A549 (cell line): Measurements from ENCODE around the gene FOXC2.

Experiments
- CHD2 ChIP-seq: fragments of 150-350 bp; IDR thresholded peaks from 2 replicates; pipeline ENCODE4 v1.6.1; 2014; ENCODE audit warnings: low read length; ENCODE audit not compliant: partially characterized antibody
- CTCF ChIP-seq: fragments of >200 bp; sonication (Bioruptor Twin); formaldehyde crosslinking; IDR thresholded peaks from 3 replicates; pipeline ENCODE4 v1.5.1; 2016
- EP300 ChIP-seq, 2 experiments: fragments of >200 bp; sonication (Bioruptor Twin); formaldehyde crosslinking; IDR thresholded peaks; 2 replicates in 1 of 2; 3 replicates in 1 of 2; pipeline ENCODE4 v1.6.1; 2016 to 2017
- JUN ChIP-seq, 2 experiments: fragments of >200 bp; sonication (Bioruptor Twin); formaldehyde crosslinking; IDR thresholded peaks; 2 replicates in 1 of 2; 3 replicates in 1 of 2; pipeline ENCODE4 v1.6.1; 2016 to 2017
- KDM1A ChIP-seq: fragments of 200-600 bp; sonication (generic); IDR thresholded peaks from 2 replicates; pipeline ENCODE4 v1.6.1; 2016; ENCODE audit warnings: low read depth, mild to moderate bottlenecking
- MYC ChIP-seq: IDR thresholded peaks from 2 replicates; pipeline ENCODE4 v1.6.1; 2012; ENCODE audit warnings: mild to moderate bottlenecking, inconsistent platforms, low read length, improper control_type of control experiment, borderline replicate concordance
- TP53 ChIP-seq: fragments of 250-450 bp; sonication (Bioruptor Pico); IDR thresholded peaks from 2 replicates; pipeline ENCODE4 v1.5.0; 2021; ENCODE audit warnings: mild to moderate bottlenecking, moderate library complexity

GRCh38 chr16:86523166-86523740, 43.4 kb upstream of the FOXC2 start:
- TF ChIP-seq EP300 (IDR thresholded peaks at IDR 0.05) (no peak), TP53 (no peak), CTCF (no peak), MYC (no peak), CHD2 (no peak), JUN (IDR thresholded peaks at IDR 0.05) (no peak), KDM1A (no peak)
